CD4-positive, alpha-beta T cell (primary cell): Measurements from ENCODE around the gene GLIS1. TPM values are rescaled to one million over a fixed set of nuclear protein-coding genes. Genes with fewer than 3 reads are reported as not detected.

Source experiments
- ATAC-seq: fragments of 200-7000 bp; cut with Tn5 transposase; one replicate; pipeline ENCODE4 v1.10.0; 2022; ENCODE audit warnings: mild to moderate bottlenecking; ENCODE audit not compliant: poor library complexity
- CTCF ChIA-PET: fragments of 350-600 bp; sonication (Branson Sonifier 250); formaldehyde crosslinking; loops from one replicate; lab custom pipeline; 2021; ENCODE audit warnings: antibody characterized with exemption, inconsistent platforms; lab: Charles Lee
- POLR2A ChIA-PET: fragments of 350-600 bp; sonication (Branson Sonifier 250); formaldehyde crosslinking; loops from one replicate; lab custom pipeline; 2021; ENCODE audit warnings: antibody characterized with exemption, inconsistent platforms; lab: Charles Lee
- DNase-seq, 14 experiments: peaks; one replicate each; pipeline ENCODE4 v3.0.0-alpha.2; 2013 to 2020; ENCODE audit warnings: mixed read lengths in 2 of 14
- H3K27ac ChIP-seq, 2 donors: one replicate each; pipeline versions ENCODE4 v1.5.1 to v1.7.0; 2013; ENCODE audit warnings: low read length in 2 of 2, low read depth in 1 of 2, mild to moderate bottlenecking in 1 of 2
- H3K27me3 ChIP-seq, 2 experiments: 1 replicate in 1 of 2; 2 replicates in 1 of 2; pipeline versions ENCODE4 v1.6.1 to v1.7.0; 2013; ENCODE audit warnings: low read length in 2 of 2, control low read depth in 1 of 2, mild to moderate bottlenecking in 1 of 2, moderate library complexity in 1 of 2; ENCODE audit not compliant: insufficient read depth in 2 of 2, control insufficient read depth in 1 of 2
- H3K36me3 ChIP-seq: one replicate; pipeline ENCODE4 v1.6.1; 2013; ENCODE audit warnings: low read length, control low read depth; ENCODE audit not compliant: insufficient read depth
- H3K4me1 ChIP-seq: one replicate; pipeline ENCODE4 v1.6.1; 2013; ENCODE audit warnings: low read length, control low read depth; ENCODE audit not compliant: insufficient read depth
- H3K4me3 ChIP-seq: one replicate; pipeline ENCODE4 v1.5.1; 2013; ENCODE audit warnings: mild to moderate bottlenecking, low read length, moderate library complexity
- H3K9me3 ChIP-seq, 2 experiments: 1 replicate in 1 of 2; 2 replicates in 1 of 2; pipeline versions ENCODE4 v1.6.1 to v1.7.0; 2013; ENCODE audit warnings: low read length in 2 of 2, mild to moderate bottlenecking in 2 of 2, control low read depth in 1 of 2, moderate library complexity in 1 of 2; ENCODE audit not compliant: control insufficient read depth in 1 of 2, insufficient read depth in 1 of 2
- H3K27ac Mint-ChIP-seq: one replicate; pipeline ENCODE4 v1.8.0; 2020; ENCODE audit warnings: mixed read lengths
- H3K27me3 Mint-ChIP-seq: one replicate; pipeline ENCODE4 v1.8.0; 2021; ENCODE audit warnings: mixed read lengths
- H3K36me3 Mint-ChIP-seq: one replicate; pipeline ENCODE4 v1.8.0; 2021; ENCODE audit warnings: low read depth, mixed read lengths
- H3K4me1 Mint-ChIP-seq: one replicate; pipeline ENCODE4 v1.8.0; 2021; ENCODE audit warnings: low read depth, mixed read lengths
- H3K4me3 Mint-ChIP-seq: one replicate; pipeline ENCODE4 v1.8.0; 2020; ENCODE audit warnings: mild to moderate bottlenecking, mixed read lengths
- H3K9me3 Mint-ChIP-seq: one replicate; pipeline ENCODE4 v1.8.0; 2020; ENCODE audit warnings: mixed read lengths
- intact Hi-C, 2 experiments: fragments of 100-400 bp; cut with DNase I in 1 of 2; cut with micrococcal nuclease in 1 of 2; formaldehyde crosslinking; loops; one replicate each; pipeline versions ENCODE4 v1.15.1 to v1.9.0; 2023 to 2025; cut with DNase I, micrococcal nuclease
- total RNA-seq, 174 experiments: library from RNA in 2 of 174; stranded (reverse) in 2 of 174; gene quantifications; one replicate each; pipeline ENCODE4 v1.2.3 and lab custom pipeline; 2021 to 2026
- TF ChIP-seq, protein P1 (sequence below): fragments of 200-600 bp; IDR thresholded peaks from one replicate; pipeline ENCODE4 v1.8.0; 2022; ENCODE audit warnings: antibody characterized with exemption, mild to moderate bottlenecking

GLIS1 gene
- total RNA-seq, 2 experiments from 2014 or later, result not detected

DNA sequence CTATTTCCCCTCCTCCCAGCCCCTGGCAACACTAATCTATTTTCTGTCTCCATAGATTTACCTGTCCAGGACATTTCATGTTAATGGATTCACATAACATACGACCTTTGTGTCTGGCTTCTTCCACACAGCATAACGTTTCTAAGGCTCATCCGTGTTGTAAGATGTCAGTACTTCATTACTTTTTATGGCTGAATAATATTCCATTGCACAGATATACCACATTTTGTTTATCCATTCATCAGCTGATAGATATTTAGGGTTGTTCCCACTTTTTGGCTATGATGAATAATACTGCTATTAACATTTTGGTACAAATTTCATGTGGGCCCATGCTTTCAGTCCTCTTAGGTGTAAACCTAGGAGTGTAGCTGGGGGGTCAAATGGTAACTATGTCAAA is 38.2 kb downstream of the GLIS1 start:
- no peak overlapping the region for H3K27ac Mint-ChIP-seq
- no peaks in the 10 kb centered on the region for H3K36me3 Mint-ChIP-seq
- no peak overlapping the region for H3K27ac ChIP-seq
- CTCF ChIA-PET, result no interaction called here
- peaks cover 2 to 3% of the 10 kb centered on the region in 2 experiments for H3K27me3 ChIP-seq
- TF ChIP-seq, protein P1, sequence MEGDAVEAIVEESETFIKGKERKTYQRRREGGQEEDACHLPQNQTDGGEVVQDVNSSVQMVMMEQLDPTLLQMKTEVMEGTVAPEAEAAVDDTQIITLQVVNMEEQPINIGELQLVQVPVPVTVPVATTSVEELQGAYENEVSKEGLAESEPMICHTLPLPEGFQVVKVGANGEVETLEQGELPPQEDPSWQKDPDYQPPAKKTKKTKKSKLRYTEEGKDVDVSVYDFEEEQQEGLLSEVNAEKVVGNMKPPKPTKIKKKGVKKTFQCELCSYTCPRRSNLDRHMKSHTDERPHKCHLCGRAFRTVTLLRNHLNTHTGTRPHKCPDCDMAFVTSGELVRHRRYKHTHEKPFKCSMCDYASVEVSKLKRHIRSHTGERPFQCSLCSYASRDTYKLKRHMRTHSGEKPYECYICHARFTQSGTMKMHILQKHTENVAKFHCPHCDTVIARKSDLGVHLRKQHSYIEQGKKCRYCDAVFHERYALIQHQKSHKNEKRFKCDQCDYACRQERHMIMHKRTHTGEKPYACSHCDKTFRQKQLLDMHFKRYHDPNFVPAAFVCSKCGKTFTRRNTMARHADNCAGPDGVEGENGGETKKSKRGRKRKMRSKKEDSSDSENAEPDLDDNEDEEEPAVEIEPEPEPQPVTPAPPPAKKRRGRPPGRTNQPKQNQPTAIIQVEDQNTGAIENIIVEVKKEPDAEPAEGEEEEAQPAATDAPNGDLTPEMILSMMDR, result no peak
- ATAC-seq, result no peak
- no peaks in the 10 kb centered on the region for H3K4me1 Mint-ChIP-seq
- intact Hi-C loops, result no loop called here
- H3K4me3 ChIP-seq, result no peak overlapping the region
- no peaks in the 10 kb centered on the region for H3K9me3 ChIP-seq
- DNase-seq, result no peak
- POLR2A ChIA-PET, result no interaction called here
- peaks cover 6% of the 10 kb centered on the region for H3K27me3 Mint-ChIP-seq
- H3K4me1 ChIP-seq, result no peaks in the 10 kb centered on the region
- H3K36me3 ChIP-seq, result no peaks in the 10 kb centered on the region
- H3K4me3 Mint-ChIP-seq, result no peak overlapping the region
- H3K9me3 Mint-ChIP-seq, result no peaks in the 10 kb centered on the region

DNA sequence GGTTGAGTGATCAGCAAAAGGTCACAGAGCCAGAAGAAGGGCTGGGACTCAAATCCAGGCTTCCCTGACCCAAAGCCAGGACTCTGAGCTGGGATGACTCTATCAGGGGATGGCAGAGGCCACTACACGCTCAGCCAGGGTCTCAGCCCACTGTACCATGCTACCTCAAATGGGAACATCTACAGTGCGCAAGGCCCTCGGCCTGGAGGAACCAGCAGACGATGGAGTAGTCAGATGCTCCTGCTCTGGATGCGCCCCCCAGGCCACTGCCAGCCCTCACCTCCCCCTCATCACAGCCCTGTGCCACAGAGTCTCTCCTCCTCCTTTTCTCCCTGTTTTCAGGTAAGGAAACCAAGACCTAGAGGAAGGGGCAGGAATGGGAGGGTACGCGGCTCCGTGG is 39.0 kb downstream of the GLIS1 start:
- no peak for DNase-seq

DNA sequence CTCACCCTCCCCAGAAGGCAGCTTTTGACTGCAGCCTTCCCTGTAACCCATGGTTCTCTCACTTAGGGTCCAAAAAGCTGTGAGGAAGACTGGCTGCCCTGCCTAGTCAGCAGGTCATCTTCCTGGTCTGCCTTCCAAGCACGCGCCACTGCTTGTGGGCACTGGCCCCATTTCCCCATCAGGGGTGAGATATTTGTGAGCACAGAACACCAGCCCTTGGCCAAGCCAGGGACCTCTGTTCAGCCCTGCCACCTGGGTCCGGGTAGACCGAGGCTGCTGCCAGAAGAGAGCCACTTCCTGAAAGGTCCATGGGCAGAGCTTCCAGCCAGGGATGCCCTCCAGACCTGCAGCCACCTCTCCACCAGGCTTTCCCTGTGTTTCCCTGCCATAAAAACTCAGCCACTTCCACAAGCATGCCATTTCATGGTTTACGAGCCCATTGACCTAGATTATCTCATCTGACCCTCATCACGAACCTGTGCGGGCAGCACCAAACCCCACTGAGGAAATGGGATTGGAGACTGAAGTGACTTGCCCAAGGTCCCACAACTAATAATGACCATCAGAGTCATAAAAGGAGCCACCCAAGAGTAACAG is 40.5 kb downstream of the GLIS1 start:
- TF ChIP-seq, protein P1, result no peak
- H3K36me3 Mint-ChIP-seq, result no peaks in the 10 kb centered on the region

More for the DNA sequence above, 39.0 kb downstream of the GLIS1 start:
- no peak for ATAC-seq
- H3K27ac Mint-ChIP-seq, result no peak overlapping the region
- ChIA-PET POLR2A (no interaction called here), CTCF (no interaction called here)
- Histone ChIP-seq H3K27me3 (peaks cover 2 to 3% of the 10 kb centered on the region in 2 experiments), H3K27ac (no peak overlapping the region), H3K9me3 (no peaks in the 10 kb centered on the region), H3K36me3 (no peaks in the 10 kb centered on the region), H3K4me1 (no peaks in the 10 kb centered on the region), H3K4me3 (no peak overlapping the region)
- TF ChIP-seq, protein P1, result no peak
- H3K36me3 Mint-ChIP-seq, result no peaks in the 10 kb centered on the region
- intact Hi-C loops, result no loop called here
- no peaks in the 10 kb centered on the region for H3K9me3 Mint-ChIP-seq
- H3K4me3 Mint-ChIP-seq, result no peak overlapping the region
- H3K27me3 Mint-ChIP-seq, result peaks cover 6% of the 10 kb centered on the region
- H3K4me1 Mint-ChIP-seq, result no peaks in the 10 kb centered on the region

More for the DNA sequence above, 40.5 kb downstream of the GLIS1 start:
- H3K4me3 ChIP-seq, result no peak overlapping the region
- ATAC-seq, result no peak
- no peak for DNase-seq
- Mint-ChIP-seq H3K9me3 (no peaks in the 10 kb centered on the region), H3K27ac (no peak overlapping the region), H3K27me3 (peaks cover 6% of the 10 kb centered on the region), H3K4me3 (no peak overlapping the region), H3K4me1 (no peaks in the 10 kb centered on the region)
- POLR2A ChIA-PET, result no interaction called here
- peaks cover 2 to 3% of the 10 kb centered on the region in 2 experiments for H3K27me3 ChIP-seq
- intact Hi-C loops, result no loop called here
- H3K36me3 ChIP-seq, result no peaks in the 10 kb centered on the region
- no peaks in the 10 kb centered on the region for H3K4me1 ChIP-seq
- H3K27ac ChIP-seq, result no peak overlapping the region
- CTCF ChIA-PET, result no interaction called here
- H3K9me3 ChIP-seq, result peaks cover 0 to 7% of the 10 kb centered on the region in 2 experiments
